Endometrial microvascular endothelial cells (primary cell): ENCODE data around the gene SLC25A24. TPM values are rescaled to one million over a fixed set of nuclear protein-coding genes. Genes with fewer than 3 reads are reported as not detected.
"Not testable (repeated sequence)": the region's sequence is repeated elsewhere in the genome, so short reads cannot be mapped to it uniquely, and the experiment has no call there.

ENCODE experiments used
- in situ Hi-C: cut with HindIII; loops from 2 replicates; pipeline ENCODE4 v1.10.0; 2017; ENCODE audit warnings: low sequenced_read_pairs, low pct_unique_long_range_greater_than_20kb; ENCODE audit errors: inconsistent ontology term
- total RNA-seq: library from RNA; depleted of rRNA; stranded (reverse); fragments of >200 nt; gene quantifications from one replicate; pipeline ENCODE4 v1.2.3, GENCODE V29; 2015; ENCODE audit errors: inconsistent ontology term

Gene SLC25A24
- total RNA-seq, 1 donor from 2014 or later, result 45.7 TPM

DNA sequence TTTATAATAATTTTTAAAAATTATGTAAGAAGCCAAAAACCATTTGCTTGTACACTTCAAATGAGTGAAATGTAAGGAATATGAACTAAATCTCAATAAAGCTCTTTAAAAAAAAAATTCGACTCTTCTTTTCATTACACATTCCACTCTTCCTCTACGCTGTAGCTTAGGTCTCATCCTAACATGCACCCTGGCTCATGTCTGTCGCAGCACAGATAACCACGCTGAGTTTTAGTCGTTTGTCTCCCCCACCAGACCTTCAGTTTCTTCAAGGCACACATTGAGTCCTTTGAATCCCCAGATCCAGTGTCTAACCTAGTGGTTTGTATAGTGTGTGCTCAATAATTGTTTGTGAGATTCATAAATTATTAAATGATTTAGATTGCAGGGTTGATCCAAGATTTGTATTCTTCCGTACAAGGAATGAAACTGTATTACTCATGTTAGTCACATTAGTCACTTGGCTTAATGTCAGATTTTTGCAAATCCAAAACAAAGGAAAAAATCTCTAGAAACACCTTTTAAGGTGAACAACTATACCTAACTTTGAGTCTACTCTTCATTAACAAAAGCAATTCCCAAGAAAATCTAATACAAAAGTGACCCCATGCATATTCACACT is 57.3 kb downstream of the SLC25A24 start:
- in situ Hi-C loops, result no loop called here

DNA sequence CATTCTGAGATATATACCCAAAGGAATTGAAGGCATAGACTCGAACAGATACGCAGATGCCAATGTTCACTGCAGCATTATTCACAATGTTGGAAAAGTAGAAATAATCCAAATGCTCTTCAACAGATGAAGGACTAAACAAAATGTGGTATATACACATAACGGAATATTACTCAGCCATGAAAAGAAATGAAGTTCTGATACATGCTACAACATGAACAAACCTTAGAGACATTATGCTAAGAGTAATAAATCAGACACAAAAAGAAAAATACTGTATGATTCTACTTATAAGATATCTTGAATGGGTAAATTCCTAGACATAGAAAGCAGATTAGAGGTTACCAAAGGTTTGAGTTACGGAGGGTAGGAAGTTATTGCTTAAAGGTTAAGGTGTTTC is 57.9 kb downstream of the SLC25A24 start:
- in situ Hi-C loops, result no loop called here

GRCh38 chr1:108141621-108142020 is 58.5 kb downstream of the SLC25A24 start:
- in situ Hi-C loops, result no loop called here

GRCh38 chr1:108140936-108141335 is 59.2 kb downstream of the SLC25A24 start:
- in situ Hi-C loops, result no loop called here

DNA sequence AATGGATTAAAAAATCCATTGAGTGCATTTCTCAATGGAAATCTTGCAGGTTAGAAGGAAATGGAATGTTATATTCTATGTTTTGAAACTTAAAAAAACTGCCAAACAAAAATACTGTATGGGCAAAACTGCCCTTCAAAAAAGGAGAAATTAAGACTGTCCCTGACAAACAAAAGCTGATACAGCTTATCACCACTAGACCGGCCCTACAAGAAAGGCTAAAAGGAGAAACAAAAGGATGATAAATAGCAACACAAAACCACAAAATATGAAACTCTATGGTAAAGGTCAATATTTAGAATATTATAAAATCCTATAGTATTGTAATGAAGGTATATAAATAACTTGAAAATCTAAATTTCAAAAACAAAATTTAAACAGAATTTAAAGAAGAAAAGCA is 60.0 kb downstream of the SLC25A24 start:
- in situ Hi-C loops, result no loop called here

GRCh38 chr1:108139555-108139954 is 60.6 kb downstream of the SLC25A24 start:
- in situ Hi-C loops, result not testable (repeated sequence)

- in situ Hi-C loops, result not testable (repeated sequence)
These were observed 67.0 kb downstream of the SLC25A24 start for GRCh38 chr1:108133148-108133547.

DNA sequence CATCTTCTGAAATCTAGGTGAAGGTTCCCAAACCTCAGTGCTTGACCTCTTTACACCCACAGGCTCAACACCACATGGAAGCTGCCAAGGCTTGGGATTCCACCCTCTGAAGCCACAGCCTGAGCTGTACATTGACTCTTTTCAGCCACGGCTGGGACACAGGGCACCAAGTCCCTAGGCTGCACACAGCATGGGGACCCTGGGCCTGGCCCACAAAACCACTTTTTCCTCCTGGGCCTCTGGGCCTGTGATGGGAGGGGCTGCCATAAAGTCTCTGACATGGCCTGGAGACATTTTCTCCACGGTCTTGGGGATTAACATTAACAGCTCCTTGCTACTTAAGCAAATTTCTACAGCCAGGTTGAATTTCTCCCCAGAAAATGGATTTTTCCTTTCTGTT is 67.8 kb downstream of the SLC25A24 start:
- in situ Hi-C loops, result not testable (repeated sequence)

GRCh38 chr1:108131281-108131680 is 68.9 kb downstream of the SLC25A24 start:
- in situ Hi-C loops, result not testable (repeated sequence)

- in situ Hi-C loops, result no loop called here
These were observed 69.3 kb downstream of the SLC25A24 start for GRCh38 chr1:108130794-108131193.

DNA sequence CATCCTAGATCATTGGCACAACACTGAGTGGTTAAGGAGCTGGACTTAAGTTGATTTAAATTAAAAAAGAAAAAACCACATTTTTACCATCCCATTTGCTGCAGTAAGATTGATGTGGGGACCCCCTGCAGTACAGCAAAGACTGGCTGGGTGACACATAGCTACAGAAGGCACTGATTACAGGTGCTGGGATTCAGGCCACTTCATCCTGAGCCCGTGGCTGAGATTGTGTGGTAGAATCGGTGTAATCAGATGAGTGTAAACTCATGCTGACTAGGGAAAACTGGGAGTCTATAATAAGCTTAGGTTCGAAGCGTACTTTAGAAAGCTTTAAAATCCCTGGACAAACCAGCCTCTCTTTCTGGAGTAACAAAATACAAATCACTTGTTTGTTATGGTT is 70.1 kb downstream of the SLC25A24 start:
- in situ Hi-C loops, result no loop called here

GRCh38 chr1:108125312-108126138 is 74.6 kb downstream of the SLC25A24 start:
- in situ Hi-C loops, result no loop called here

- in situ Hi-C loops, result no loop called here
These were observed 75.4 kb downstream of the SLC25A24 start for GRCh38 chr1:108124622-108125311.

DNA sequence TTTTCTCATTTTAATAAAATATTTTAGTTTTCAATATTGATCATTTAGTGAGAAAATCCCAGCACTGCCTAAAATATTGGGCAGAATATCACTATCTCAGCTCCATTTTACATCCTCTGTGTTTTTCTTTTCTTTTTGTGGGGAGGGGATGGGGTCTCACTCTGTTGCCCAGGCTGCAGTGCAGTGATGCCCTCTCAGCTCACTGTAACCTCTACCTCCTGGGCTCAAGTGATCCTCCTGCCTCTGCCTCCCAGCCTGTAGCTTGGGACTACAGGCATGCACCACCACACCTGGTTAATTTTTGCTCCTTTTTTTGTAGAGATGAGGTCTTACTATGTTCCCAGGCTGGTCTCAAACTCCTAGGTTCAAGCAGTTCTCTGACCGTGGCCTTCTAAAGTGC is 76.1 kb downstream of the SLC25A24 start:
- in situ Hi-C loops, result no loop called here

DNA sequence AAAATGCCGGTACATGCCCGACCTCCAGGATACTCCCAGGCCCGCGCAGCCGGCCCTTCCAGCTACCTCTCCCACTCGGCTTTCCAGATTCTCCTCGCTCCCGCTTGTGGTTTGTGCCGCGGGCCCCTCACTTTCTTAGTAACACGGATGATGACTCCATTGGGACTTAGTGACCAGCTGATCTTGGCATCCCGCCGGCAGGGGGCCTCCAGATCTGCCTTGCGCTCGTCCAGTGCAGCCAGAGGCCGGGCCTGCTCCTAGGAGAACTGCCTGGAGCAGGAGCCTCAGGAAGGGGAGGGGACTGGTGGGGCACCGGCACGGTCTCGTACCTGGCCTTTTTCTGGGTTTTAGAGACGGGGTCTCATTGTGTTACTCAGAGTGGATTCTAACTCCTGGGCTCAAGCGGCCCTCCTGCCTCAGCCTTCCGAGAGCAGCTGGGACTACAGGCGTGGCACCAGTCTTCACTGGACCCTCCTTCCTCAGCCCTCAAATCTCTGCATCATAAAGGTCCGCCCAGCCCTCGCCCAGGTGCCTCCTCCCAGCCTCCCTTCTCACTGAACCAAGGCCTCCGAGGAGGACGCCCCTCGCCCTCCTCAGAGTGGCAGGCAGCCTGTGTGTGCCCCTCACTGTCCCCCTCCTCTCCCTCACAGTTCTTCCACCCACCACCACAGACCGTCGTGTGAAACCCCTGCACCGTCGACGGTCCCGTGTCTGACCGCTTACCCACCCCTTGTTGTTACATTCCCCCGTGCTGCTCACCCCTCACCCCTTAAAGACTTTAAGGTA is 78.6 kb downstream of the SLC25A24 start:
- in situ Hi-C loops, result no loop called here

- in situ Hi-C loops, result no loop called here
These were observed 80.0 kb downstream of the SLC25A24 start for GRCh38 chr1:108120163-108120562.

GRCh38 chr1:108119500-108119899 is 80.6 kb downstream of the SLC25A24 start:
- in situ Hi-C loops, result no loop called here

DNA sequence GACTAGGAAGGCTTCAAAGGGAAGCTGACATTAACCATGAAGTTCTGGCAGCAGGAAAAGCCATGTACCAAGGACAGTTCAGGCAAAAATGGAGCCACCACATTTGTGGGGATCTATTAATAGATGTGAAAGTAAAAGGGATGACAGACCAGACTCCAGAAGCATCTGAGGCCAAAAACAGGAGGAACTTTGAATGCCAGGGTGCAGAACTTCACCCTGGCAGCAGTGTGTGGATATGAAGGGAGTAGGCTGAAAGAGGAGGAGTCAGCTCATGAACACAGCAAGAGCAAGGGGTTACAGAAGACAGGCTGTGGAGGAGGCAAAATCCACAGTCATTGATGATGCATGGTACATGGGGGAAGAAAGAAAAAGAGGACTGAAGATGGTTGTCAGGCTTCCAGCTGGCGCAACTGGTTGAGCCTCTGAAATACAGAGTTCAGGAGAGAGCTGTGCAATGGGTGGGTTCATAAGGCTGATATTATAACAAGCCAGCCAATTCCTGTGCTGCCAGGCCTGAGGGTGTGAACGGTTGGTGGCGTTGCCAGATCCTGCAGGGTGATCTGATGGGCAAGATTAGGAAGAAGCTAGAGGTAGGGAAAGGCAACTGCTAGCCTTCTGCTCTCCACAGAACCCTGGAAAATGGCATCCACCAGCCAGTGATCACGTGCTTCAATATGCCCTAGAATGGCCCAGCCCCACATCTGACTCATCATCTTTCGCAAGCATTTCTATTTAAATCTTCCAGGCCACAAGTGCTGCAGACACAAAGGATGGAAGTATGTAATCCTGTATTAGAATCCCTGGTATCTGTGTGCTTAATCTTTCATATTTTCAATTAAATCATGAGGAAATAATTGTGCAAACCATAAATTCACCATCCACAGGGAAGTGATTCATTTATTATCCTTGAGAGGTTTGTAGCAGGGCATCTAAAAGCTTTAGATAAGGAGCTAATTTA is 81.9 kb downstream of the SLC25A24 start:
- in situ Hi-C loops, result no loop called here
